Suprapubic skin (tissue), 4 donors: ENCODE results near the gene FBXO7.

Experiments used
- CTCF ChIP-seq, 2 donors: fragments of 200-600 bp in 1 of 2; fragments of 450-650 bp in 1 of 2; sonication (generic) in 1 of 2; IDR thresholded peaks; one replicate each; pipeline ENCODE4 v1.5.1; 2016 to 2019; ENCODE audit warnings: antibody characterized with exemption in 2 of 2, mild to moderate bottlenecking in 1 of 2, moderate library complexity in 1 of 2
- EP300 ChIP-seq: sonication (generic); formaldehyde crosslinking; IDR thresholded peaks from one replicate; pipeline ENCODE4 v1.6.1; 2017; ENCODE audit warnings: antibody characterized with exemption
- POLR2A ChIP-seq, 2 donors: fragments of 450-650 bp; IDR thresholded peaks; one replicate each; pipeline ENCODE4 v1.6.1; 2017; ENCODE audit warnings: antibody characterized with exemption in 2 of 2, mild to moderate bottlenecking in 2 of 2, moderate library complexity in 2 of 2
- POLR2AphosphoS5 ChIP-seq, 3 donors: sonication (generic); formaldehyde crosslinking; IDR thresholded peaks; one replicate each; pipeline ENCODE4 v1.6.1; 2017; ENCODE audit warnings: antibody characterized with exemption in 3 of 3

DNA sequence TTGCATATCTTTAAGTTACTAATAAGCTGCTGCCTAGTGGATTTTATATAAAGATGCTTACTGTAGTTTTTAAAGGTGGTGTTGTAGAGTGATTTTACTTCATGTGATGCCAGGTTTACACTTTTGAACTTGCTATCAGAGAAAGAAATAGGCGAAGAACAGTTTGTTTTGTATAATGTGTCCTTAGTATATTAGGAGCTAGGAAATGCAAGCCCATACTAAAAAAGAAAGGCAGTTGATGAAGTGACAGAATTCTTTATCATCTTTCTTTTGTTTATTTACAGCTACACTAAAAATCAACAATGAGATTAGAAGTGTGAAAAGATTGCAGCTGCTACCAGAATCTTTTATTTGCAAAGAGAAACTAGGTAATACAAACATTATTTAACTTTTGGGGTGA, 12.8 kb downstream of the FBXO7 start:
- TF ChIP-seq CTCF (IDR thresholded peaks at IDR 0.05) (no peak), POLR2A (IDR thresholded peaks at IDR 0.05) (no peak), EP300 (no peak), POLR2AphosphoS5 (IDR thresholded peaks at IDR 0.05) (no peak)
